ENCODE results near the gene SEZ6.

SEZ6 gene, protein sequence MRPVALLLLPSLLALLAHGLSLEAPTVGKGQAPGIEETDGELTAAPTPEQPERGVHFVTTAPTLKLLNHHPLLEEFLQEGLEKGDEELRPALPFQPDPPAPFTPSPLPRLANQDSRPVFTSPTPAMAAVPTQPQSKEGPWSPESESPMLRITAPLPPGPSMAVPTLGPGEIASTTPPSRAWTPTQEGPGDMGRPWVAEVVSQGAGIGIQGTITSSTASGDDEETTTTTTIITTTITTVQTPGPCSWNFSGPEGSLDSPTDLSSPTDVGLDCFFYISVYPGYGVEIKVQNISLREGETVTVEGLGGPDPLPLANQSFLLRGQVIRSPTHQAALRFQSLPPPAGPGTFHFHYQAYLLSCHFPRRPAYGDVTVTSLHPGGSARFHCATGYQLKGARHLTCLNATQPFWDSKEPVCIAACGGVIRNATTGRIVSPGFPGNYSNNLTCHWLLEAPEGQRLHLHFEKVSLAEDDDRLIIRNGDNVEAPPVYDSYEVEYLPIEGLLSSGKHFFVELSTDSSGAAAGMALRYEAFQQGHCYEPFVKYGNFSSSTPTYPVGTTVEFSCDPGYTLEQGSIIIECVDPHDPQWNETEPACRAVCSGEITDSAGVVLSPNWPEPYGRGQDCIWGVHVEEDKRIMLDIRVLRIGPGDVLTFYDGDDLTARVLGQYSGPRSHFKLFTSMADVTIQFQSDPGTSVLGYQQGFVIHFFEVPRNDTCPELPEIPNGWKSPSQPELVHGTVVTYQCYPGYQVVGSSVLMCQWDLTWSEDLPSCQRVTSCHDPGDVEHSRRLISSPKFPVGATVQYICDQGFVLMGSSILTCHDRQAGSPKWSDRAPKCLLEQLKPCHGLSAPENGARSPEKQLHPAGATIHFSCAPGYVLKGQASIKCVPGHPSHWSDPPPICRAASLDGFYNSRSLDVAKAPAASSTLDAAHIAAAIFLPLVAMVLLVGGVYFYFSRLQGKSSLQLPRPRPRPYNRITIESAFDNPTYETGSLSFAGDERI

DNA sequence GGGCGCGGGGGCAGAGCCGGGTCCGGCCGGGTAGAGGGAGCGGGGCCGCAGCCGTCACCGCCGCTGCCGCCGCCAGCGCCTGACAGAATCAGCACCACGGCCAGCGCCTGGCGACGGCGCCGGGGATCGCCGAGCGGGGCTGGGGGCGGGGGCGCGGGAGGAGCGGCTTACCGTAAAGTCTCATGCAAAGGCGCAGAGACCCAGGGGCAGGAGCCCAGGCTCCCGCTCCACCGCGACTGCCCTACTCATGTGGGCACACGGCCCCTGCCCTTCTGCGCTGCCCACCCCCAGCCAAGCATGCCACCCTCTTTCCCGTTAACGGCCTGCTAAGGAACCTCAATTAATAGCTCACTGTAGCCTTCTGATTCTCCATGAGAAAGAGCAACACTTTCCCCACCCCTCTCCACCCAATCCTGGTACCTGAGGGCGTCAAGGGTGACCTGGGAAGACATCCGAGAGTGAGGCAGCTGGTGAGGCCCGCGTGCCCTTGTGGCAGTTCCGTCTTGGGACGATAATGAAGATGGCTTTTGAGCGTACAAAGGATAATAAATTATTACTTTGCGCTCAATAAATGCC lies at the start of gene SEZ6:
TSS of gene SEZ6 (minus strand) at position 98 of the 576 bp plus-strand sequence. CDS start 164 bp downstream, outside the sequence.
- peak; percentile 31 for DNase-seq (ENCODE audit: low read depth)

GRCh38 chr17:29054835-29055234 lies 49.0 kb upstream of the SEZ6 start:
- DNase-seq (ENCODE audit: low read depth), result no peak

GRCh38 chr17:29051731-29052130 lies 45.9 kb upstream of the SEZ6 start:
- no peak for DNase-seq (ENCODE audit: low read depth)

DNA sequence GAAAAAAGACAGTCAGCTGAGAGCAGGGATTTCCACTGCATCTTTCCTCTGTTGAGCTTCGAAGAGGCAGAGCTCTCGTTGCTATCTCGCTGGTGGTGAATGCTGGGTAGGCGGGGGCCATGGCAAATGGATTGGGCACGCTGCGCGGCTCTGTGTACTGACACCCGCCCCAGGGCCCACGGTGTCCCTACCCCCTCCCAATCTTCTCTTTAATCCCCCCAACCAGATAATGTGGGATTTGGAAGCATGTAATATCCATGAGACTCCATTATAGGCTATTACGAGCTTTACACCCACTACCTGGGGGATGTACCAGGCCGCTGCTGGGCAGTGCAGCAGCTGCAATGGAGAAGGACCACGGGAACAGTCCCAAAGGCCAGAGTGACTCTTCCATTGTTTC lies 45.4 kb upstream of the SEZ6 start:
- DNase-seq (ENCODE audit: low read depth), result no peak

DNA sequence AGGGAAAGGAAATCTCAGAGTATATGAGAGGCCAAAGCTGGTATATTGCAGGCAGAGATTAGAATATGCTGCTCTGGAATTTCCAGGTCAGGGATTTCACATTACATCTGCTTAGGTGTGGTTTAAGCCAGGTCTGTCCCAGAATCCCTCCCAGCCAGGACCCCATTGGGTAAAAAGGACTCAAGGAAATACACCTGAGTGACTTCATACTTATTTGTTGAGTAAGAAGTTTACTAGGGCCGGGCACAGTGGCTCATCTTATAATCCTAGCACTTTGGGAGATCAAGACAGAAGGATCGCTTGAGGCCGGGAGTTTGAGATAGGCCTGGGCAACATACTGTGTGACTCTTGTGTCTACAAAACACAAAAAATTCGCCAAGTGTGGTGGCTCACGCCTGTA lies 44.3 kb upstream of the SEZ6 start:
- no peak for DNase-seq (ENCODE audit: low read depth)

DNA sequence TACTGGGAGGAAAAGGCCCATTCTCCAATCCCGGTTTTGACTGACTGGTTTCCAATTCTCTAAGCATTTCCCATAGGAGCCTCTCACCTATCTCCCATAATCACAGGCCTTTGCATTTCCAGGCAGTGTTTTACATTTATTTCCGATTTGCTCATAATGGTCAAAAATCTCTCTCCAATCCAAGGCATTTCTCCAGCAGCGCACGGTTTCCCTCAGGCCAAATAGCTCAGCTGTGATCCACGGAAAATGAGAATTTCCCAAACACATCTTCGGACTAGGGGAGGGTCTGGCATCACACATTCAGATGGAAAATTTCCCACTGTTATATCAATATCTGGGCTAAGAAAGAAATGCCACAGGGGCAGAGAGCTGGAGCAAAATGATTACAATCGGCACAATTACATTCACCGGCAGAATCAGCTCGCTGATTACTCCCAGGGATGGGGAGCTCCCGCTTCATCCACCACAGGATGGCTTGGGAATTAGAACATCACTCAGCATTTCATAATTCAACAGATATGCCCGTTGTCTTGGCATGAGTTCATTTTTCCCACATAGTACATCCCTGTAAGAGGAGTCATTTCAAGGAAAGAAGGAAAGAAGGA lies 43.8 kb upstream of the SEZ6 start:
- no peak for DNase-seq (ENCODE audit: low read depth)

DNA sequence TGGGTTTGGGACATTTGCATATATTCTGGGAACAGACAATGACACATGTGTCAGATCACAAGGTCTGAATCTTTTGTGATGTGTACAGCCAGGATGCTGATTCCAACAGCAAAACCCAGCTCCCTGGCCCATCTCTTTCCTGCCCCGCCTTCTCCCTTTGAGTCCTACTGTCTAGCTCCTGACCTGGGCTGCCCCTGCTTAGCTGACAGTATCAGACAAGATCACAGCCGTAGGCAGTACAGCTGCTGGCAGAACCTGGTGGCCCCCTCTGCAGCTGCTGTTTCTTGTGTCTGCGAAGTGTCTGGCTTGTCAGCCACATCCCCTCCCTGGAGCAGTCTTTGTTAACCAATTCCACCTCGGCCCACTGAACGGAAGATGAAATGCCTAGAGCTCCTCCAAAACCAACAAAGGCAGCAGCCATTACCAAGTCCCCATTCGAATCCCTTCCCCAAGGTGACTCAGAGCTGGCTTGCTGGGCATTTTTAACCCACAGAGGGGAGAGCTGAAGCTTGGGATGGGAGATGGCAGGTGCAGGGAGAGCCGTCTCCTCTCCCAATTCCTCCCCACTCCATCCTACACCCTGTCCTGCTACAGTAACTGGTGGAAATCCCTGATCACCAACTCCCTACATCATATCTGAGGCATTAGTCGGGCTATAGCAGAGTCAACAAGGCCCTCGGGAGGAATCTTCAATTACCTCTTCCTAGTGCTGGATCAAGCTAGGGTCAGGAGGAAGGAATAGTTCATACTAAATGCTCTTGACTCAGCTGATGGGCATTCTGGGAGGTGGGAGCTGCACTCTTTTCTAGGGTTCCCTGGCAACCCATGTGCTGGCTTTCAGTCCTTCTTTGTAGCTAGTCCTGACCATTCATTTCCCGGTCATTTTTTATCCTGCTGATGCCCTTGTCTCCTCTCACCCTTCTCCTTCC lies 42.9 kb upstream of the SEZ6 start:
- DNase-seq (ENCODE audit: low read depth), result no peak

- DNase-seq (ENCODE audit: low read depth), result no peak
Observed at GRCh38 chr17:29046473-29046839, 40.6 kb upstream of the SEZ6 start.

- no peak for DNase-seq (ENCODE audit: low read depth)
Observed at GRCh38 chr17:29045734-29046472, 40.1 kb upstream of the SEZ6 start.

DNA sequence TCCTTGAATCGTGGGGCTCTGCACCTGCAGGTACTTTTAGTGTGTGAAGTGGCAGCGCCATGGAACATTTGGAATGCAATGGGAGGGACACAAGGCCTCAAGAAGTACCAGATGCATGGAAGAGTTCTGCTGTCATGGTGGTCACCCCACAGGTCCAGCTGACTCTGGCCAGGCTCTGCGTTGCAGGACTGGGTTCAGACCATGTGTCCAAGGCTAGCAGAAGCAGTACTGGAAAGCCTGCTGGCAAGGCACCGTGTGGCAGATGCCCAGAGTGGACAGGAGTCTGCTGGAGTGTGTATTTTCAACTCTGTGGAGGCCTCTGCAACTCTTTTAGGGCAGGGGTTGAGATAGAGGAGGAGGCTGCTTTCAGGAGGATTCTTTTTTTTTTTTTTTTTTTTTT lies 39.2 kb upstream of the SEZ6 start:
- no peak for DNase-seq (ENCODE audit: low read depth)

GRCh38 chr17:29043539-29044145 lies 37.8 kb upstream of the SEZ6 start:
- no peak for DNase-seq (ENCODE audit: low read depth)

GRCh38 chr17:29042679-29043538 lies 37.1 kb upstream of the SEZ6 start, which contains the start of gene PIPOX:
TSS of gene PIPOX (plus strand) at chr17:29043141. CDS start at chr17:29043226, 85 bp downstream.
- DNase-seq (ENCODE audit: low read depth), result no peak

- DNase-seq (ENCODE audit: low read depth), result no peak
Observed at GRCh38 chr17:29042026-29042678, 36.3 kb upstream of the SEZ6 start.

- DNase-seq (ENCODE audit: low read depth), result no peak
Observed at GRCh38 chr17:29041571-29041970, 35.7 kb upstream of the SEZ6 start.

- DNase-seq (ENCODE audit: low read depth), result no peak
Observed at GRCh38 chr17:29041091-29041490, 35.3 kb upstream of the SEZ6 start.

GRCh38 chr17:29039764-29040598 lies 34.1 kb upstream of the SEZ6 start:
- no peak for DNase-seq (ENCODE audit: low read depth)

GRCh38 chr17:29038085-29038795 lies 32.4 kb upstream of the SEZ6 start:
- no peak for DNase-seq (ENCODE audit: low read depth)
